HG02759 (cell line): ENCODE data around the gene ST3GAL6.
"Not testable (repeated sequence)": the region's sequence is repeated elsewhere in the genome, so short reads cannot be mapped to it uniquely, and the experiment has no call there.

Experiments
- ATAC-seq: cut with Tn5 transposase; IDR thresholded peaks from one replicate; pipeline ENCODE4 v1.9.1; 2021; ENCODE audit warnings: mild to moderate bottlenecking, moderate library complexity; ENCODE audit not compliant: unreplicated experiment

Gene ST3GAL6

GRCh38 chr3:98799479-98799878, 36.3 kb downstream of the ST3GAL6 start:
- no peak for ATAC-seq

GRCh38 chr3:98800401-98800800, 37.3 kb downstream of the ST3GAL6 start:
- ATAC-seq = no peak

- ATAC-seq = no peak
These were observed 38.1 kb downstream of the ST3GAL6 start for GRCh38 chr3:98801043-98801747.

DNA sequence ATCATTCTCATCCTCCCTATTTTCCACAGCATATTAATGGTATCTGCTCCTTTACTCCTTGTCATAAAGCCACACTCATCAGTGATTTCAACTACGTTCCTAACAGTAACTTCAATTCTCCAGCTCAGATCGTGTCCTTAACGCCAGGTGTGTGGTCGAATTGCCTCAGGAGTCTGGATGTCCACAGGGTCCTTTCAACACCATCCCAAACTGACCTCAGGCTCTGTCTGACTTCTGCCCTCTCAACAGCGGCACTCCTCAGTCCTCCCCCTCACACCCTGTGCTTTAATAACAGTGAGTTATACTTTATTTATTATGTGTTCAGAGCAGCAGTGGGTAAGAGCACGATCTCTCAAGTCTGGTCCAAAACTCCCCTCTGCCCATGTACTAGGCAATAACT, 42.4 kb downstream of the ST3GAL6 start:
- no peak for ATAC-seq

- no peak for ATAC-seq
These were observed 43.4 kb downstream of the ST3GAL6 start for GRCh38 chr3:98806521-98806920.

GRCh38 chr3:98807011-98807410, 43.9 kb downstream of the ST3GAL6 start:
- no peak for ATAC-seq

- ATAC-seq = no peak
These were observed 44.4 kb downstream of the ST3GAL6 start for GRCh38 chr3:98807561-98807960.

DNA sequence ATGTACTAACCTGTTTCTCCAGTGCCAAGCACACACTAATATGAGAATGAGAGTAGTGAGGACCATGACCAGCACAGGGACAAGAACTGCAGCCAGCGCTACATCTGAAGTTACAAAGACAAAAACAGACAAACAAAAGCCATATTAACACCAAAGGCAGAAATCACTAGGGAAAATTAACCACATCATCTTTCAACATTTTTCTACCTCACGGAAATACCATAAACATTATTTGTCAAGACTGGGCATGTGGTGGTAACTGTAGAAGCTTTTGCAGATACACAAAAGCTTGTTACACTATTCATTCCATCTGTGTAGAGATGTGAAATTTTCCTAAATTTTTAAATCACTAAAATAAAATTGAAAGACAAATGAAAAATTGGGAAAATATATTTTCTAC, 44.9 kb downstream of the ST3GAL6 start:
- ATAC-seq = no peak

- ATAC-seq = no peak
These were observed 46.4 kb downstream of the ST3GAL6 start for GRCh38 chr3:98809557-98809956.

GRCh38 chr3:98811048-98811447, 47.9 kb downstream of the ST3GAL6 start:
- no peak for ATAC-seq

GRCh38 chr3:98812851-98813374, 49.8 kb downstream of the ST3GAL6 start:
- ATAC-seq = peak; percentile 50

DNA sequence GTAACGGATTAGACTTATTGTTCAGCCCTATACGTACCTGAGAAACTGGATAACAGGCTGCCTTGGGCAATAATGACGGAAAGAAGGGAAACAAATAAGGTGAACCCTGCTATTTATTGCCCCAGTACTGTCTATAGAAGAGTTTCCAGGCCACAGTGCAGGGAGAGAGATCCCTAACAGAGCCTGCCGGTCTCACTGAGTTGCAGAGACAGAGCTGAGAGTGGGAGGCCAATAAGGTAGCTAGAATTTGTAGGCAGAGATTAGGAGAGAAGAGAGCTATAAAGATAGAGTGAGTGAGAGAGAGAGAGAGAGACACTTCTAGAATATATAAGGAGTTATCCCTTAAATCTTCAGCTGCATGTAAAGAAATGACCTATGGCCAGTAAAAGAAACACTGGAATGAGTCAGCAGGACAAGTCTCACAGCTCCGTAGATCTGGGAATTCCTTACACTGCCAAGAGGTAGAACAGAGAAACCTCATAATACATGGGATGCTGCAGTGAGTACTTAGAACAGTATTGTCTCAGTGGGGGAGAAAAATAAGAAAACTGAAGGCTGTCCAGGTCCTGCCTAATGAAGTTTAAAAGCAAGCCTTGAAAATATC, 51.8 kb downstream of the ST3GAL6 start:
- ATAC-seq = no peak

- ATAC-seq = peak; percentile 82
These were observed 54.5 kb downstream of the ST3GAL6 start for GRCh38 chr3:98817547-98818041.

DNA sequence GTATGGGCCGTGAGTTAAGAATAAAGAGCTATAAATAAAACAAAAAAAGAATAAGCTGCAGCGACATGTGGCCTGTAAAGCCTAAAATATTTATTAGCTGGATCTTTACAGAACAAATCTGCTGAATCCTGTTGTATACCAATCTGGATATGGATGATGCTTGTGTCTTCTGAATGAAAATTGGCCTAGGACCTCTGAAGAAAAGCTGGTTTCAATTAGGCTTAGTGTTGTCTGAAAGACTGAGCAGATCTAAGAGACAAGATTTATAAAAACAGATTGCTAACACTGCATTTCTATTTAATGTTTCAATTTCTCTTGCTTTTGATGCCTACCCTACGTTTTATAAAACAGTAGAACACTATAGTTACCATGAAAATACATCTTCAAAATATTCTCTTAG, 57.9 kb downstream of the ST3GAL6 start:
- ATAC-seq = no peak

DNA sequence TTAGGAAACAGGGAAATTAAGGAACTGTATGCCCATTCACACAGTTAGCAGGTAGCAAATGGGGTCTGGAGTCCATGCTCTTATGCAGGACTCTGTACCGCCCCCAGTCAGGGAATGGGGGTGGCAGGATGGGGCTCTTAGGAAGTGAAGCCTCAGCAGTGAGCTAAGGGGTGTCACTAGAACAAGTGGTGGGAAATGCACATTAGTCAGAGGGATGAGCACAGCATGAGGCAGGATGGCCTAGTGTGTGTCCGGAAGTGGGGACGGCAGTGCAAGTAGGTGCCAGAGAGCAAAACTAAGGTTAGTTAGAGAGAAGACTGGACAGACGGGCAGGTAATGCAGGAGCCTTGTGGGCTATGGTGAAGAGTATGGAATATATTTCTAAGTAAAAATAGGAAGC, 60.7 kb downstream of the ST3GAL6 start:
- ATAC-seq = no peak

- no peak for ATAC-seq
These were observed 61.1 kb downstream of the ST3GAL6 start for GRCh38 chr3:98824256-98824655.

- ATAC-seq = no peak
These were observed 63.0 kb downstream of the ST3GAL6 start for GRCh38 chr3:98826126-98826525.

DNA sequence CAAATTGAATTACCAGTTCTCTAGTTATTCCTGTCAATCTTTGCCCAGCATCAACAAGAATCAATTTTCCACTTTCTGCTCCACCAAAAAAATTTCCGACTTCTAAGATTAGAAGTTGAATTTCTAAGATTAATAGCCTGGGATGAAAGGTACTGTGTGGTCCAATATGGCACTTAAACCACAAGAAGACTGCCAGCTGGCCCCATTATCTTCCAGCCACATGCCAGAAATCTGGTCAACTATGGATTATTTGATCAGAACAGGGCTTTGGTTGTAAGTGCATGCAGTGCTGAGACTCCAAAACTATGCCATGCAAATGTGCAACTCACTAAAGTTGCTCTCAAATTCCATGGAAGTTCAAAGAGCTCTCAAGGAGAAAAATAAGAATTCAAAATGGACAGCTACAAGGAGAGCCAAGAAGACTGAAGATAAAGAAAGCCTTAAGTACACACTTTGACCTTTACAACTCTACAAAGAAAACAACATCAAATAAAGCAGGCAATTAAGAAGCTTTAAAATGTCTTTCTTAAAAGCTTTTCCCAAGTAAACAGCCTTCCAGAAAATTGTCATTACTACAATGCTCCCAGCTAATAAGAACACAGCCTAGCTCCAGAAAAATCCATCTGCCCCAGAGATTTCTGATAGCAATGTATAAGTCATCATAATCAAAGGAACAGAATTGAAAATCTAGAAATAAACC, 64.2 kb downstream of the ST3GAL6 start:
- ATAC-seq = no peak

GRCh38 chr3:98829246-98829832, 66.2 kb downstream of the ST3GAL6 start:
- ATAC-seq = no peak

DNA sequence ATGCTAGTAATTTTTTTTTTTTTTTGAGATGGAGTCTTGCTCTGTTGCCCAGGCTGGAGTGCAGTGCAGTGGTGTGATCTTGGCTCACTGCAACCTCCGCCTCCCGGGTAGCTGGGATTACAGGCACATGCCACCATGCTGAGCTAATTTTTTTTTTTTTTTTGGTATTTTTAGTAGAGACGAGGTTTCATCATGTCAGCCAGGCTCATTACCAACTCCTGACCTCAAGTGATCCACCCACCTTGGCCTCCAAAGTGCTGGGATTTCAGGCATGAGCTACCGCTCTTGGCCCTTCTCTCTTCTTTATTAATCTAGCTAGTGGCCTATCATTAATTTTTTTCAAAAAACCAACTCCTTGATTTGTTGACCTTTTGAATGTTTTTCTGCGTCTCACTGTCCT, 67.9 kb downstream of the ST3GAL6 start:
- not testable (repeated sequence) for ATAC-seq

DNA sequence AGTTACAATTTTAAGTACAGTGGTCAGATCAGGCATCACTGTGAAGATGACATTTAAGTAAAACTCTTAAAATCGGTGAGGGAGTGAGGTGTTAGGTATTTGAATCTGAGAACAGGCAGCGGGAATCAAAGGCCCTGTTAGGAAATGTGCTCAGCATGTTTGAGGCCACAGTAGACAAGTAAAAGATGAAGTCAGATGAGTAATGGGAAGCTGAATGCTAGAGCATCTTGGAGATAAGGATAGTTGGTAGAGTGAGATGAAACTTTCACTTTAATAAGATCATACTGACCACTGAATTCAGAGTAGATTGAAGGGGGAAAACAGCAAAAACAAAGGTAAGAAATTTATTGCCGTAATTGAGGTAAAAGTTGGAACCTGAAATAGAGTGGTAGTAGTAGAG, 76.7 kb downstream of the ST3GAL6 start:
- no peak for ATAC-seq
